HPDE6-E6E7 (cell line): Measurements from ENCODE around the gene HERC4.
A peak's percentile ranks its signal among the peaks of the same experiment; 100 is the strongest.

Experiments used
- DNase-seq: peaks from one replicate; pipeline ENCODE4 v3.0.0; 2011; ENCODE audit warnings: missing footprints; ENCODE audit errors: extremely low spot score

HERC4 gene

GRCh38 chr10:67959839-67960476 is 115.1 kb downstream of the HERC4 start:
- no peak for DNase-seq

GRCh38 chr10:67955614-67956013 is 119.5 kb downstream of the HERC4 start:
- no peak for DNase-seq

GRCh38 chr10:67943917-67944316 is 131.2 kb downstream of the HERC4 start:
- DNase-seq = no peak

GRCh38 chr10:67936416-67936815 is 138.7 kb downstream of the HERC4 start:
- no peak for DNase-seq

GRCh38 chr10:67935223-67935622 is 139.9 kb downstream of the HERC4 start:
- DNase-seq = no peak

- no peak for DNase-seq
These were observed 140.7 kb downstream of the HERC4 start for GRCh38 chr10:67934336-67934735.

- no peak for DNase-seq
These were observed 141.9 kb downstream of the HERC4 start for GRCh38 chr10:67933199-67933598.

GRCh38 chr10:67926951-67927350 is 148.1 kb downstream of the HERC4 start:
- no peak for DNase-seq

- DNase-seq = no peak
These were observed 149.6 kb downstream of the HERC4 start for GRCh38 chr10:67925449-67926005.

GRCh38 chr10:67924136-67924535 is 150.9 kb downstream of the HERC4 start:
- DNase-seq = no peak

- DNase-seq = no peak
These were observed 151.5 kb downstream of the HERC4 start for GRCh38 chr10:67923551-67923950.

- no peak for DNase-seq
These were observed 154.0 kb downstream of the HERC4 start for GRCh38 chr10:67921065-67921464.

GRCh38 chr10:67917679-67918078 is 157.4 kb downstream of the HERC4 start:
- DNase-seq = no peak

GRCh38 chr10:67917169-67917568 is 157.9 kb downstream of the HERC4 start:
- no peak for DNase-seq

- no peak for DNase-seq
These were observed 160.2 kb downstream of the HERC4 start for GRCh38 chr10:67914777-67915340.

- DNase-seq = no peak
These were observed 162.6 kb downstream of the HERC4 start for GRCh38 chr10:67912331-67912946.

GRCh38 chr10:67903581-67903980 is 171.5 kb downstream of the HERC4 start:
- DNase-seq = no peak

GRCh38 chr10:67893637-67894036 is 181.4 kb downstream of the HERC4 start:
- no peak for DNase-seq

- DNase-seq = peak; percentile 46
These were observed 190.0 kb downstream of the HERC4 start for GRCh38 chr10:67884842-67885670.

- peak; percentile 84 for DNase-seq
These were observed 190.7 kb downstream of the HERC4 start, which contains the start of gene SIRT1 for GRCh38 chr10:67884313-67884841. Gene SIRT1, plus strand, starts transcription at chr10:67884656. Its CDS starts 66 bp downstream, at chr10:67884722.

GRCh38 chr10:67883710-67884312 is 191.3 kb downstream of the HERC4 start:
- DNase-seq = no peak
